Caco-2 (cell line): ENCODE data around the gene AP1S3. TPM values are rescaled to one million over a fixed set of nuclear protein-coding genes. Genes with fewer than 3 reads are reported as not detected.
A peak's percentile ranks its signal among the peaks of the same experiment; 100 is the strongest.

Experiments
- BruUV-seq: library from RNA; stranded (reverse); fragments of 400-500 nt; replicated peaks from 2 replicates; lab custom pipeline; 2021; lab: Mats Ljungman, UMichigan
- CTCF ChIA-PET: fragments of 300-600 bp; sonication (Branson Sonifier 250); formaldehyde crosslinking; loops from one replicate; lab custom pipeline; 2022; ENCODE audit warnings: antibody characterized with exemption; lab: Charles Lee
- POLR2A ChIA-PET: fragments of 300-600 bp; sonication (Branson Sonifier 250); formaldehyde crosslinking; loops from one replicate; lab custom pipeline; 2022; ENCODE audit warnings: antibody characterized with exemption; lab: Charles Lee
- DNase-seq, 2 experiments: peaks; one replicate each; pipeline versions ENCODE4 v3.0.0 to v3.0.0-alpha.2; 2020 to 2022
- H3K27me3 ChIP-seq: replicated peaks from 2 replicates; pipeline ENCODE4 v1.6.0; 2011; ENCODE audit warnings: low read length; ENCODE audit not compliant: control insufficient read depth, insufficient read depth
- H3K36me3 ChIP-seq: 2 replicates; pipeline ENCODE4 v1.5.1; 2011; ENCODE audit warnings: low read length; ENCODE audit not compliant: control insufficient read depth, insufficient read depth
- H3K4me1 ChIP-seq: fragments of 250-450 bp; sonication (Bioruptor Pico); 2 replicates; pipeline ENCODE4 v1.5.1; 2020; ENCODE audit warnings: mild to moderate bottlenecking
- H3K4me3 ChIP-seq: 2 replicates; pipeline ENCODE4 v1.5.1; 2011; ENCODE audit warnings: low read depth, mild to moderate bottlenecking, control low read depth, low read length
- H3K9me3 ChIP-seq: fragments of 250-450 bp; sonication (Bioruptor Pico); 2 replicates; pipeline ENCODE4 v1.5.1; 2020; ENCODE audit warnings: mild to moderate bottlenecking, moderate library complexity
- H3K27ac Mint-ChIP-seq: one replicate; pipeline ENCODE4 v1.8.0; 2022; ENCODE audit warnings: mixed read lengths; ENCODE audit not compliant: unreplicated experiment
- H3K27me3 Mint-ChIP-seq: one replicate; pipeline ENCODE4 v1.8.0; 2022; ENCODE audit warnings: mixed read lengths; ENCODE audit not compliant: insufficient read depth, unreplicated experiment
- H3K36me3 Mint-ChIP-seq: one replicate; pipeline ENCODE4 v1.8.0; 2022; ENCODE audit warnings: mild to moderate bottlenecking, mixed read lengths; ENCODE audit not compliant: insufficient read depth, unreplicated experiment
- H3K4me1 Mint-ChIP-seq: one replicate; pipeline ENCODE4 v1.8.0; 2022; ENCODE audit warnings: low read depth, mixed read lengths; ENCODE audit not compliant: unreplicated experiment
- H3K4me3 Mint-ChIP-seq: one replicate; pipeline ENCODE4 v1.8.0; 2022; ENCODE audit warnings: mild to moderate bottlenecking, moderate library complexity, mixed read lengths; ENCODE audit not compliant: unreplicated experiment
- H3K9me3 Mint-ChIP-seq: one replicate; pipeline ENCODE4 v1.8.0; 2022; ENCODE audit warnings: mixed read lengths; ENCODE audit not compliant: unreplicated experiment
- intact Hi-C: fragments of 100-400 bp; cut with micrococcal nuclease; formaldehyde crosslinking; loops from one replicate; pipeline ENCODE4 v1.10.0; 2022; ENCODE audit not compliant: unreplicated experiment
- total RNA-seq: library from RNA; stranded (reverse); gene quantifications from 2 replicates; pipeline ENCODE4 v1.2.3, GENCODE V29; 2022
- TF ChIP-seq, protein P1 (sequence below), 2 experiments: fragments of 200-600 bp in 1 of 2; IDR thresholded peaks; 1 replicate in 1 of 2; 2 replicates in 1 of 2; pipeline versions ENCODE4 v1.5.1 to v1.8.0; 2011 to 2022; ENCODE audit warnings: antibody characterized with exemption in 1 of 2, control low read depth in 1 of 2, inconsistent platforms in 1 of 2, low read depth in 1 of 2, low read length in 1 of 2, mild to moderate bottlenecking in 1 of 2, moderate library complexity in 1 of 2; ENCODE audit not compliant: insufficient read depth in 1 of 2, severe bottlenecking in 1 of 2, unreplicated experiment in 1 of 2

AP1S3 gene
- total RNA-seq, 1 experiment from 2014 or later = 180 TPM

DNA sequence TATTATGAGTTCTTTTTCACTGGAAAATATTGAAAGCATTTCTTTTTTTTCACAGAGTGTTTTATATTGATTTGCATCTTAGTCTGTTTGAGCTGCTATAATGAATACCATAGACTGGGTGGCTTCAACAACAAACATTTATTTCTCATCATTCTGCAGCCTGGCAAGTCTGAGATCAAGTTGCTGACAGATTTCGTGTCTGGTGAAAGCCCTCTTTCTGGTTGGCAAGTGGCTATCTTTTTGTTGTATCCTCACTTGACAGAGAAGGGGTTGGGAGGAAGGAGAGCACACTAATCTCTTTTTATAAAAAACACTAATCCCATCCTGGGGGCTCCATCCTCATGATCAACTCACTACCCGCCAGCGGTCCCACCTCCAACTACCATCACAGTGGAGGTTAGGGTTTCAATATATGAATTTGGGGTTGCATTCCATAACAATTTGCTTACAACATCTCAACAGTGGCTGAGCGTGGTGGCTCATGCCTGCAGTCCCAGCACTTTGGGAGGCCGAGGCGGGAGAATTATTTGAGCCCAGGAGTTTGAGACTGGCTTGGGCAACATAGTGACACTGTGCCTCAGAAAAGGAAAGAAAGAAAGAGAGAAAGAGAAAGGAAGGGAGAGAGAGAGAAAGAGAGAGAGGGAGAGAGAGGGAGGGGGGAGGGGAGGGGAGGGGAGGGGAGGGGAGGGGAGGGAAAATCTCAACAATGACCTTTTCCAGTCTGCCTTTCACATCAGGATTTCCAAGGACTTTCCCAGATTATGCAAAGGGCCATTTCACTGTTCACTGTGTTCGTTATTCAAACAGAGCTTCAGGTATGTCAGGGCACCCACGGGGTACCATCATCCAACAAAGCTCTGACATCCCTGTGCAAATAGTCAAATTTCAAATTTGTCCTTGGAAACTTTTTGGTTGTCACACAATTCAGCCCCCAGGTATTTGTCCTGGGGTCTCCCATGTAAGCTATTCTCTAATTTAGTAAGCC, 111.1 kb downstream of the AP1S3 start:
- no peaks in the 10 kb centered on the region for H3K9me3 Mint-ChIP-seq
- H3K27ac Mint-ChIP-seq = peak overlapping the region; percentile 3
- DNase-seq = no peak
- no peak overlapping the region for H3K4me3 Mint-ChIP-seq
- TF ChIP-seq, protein P1, sequence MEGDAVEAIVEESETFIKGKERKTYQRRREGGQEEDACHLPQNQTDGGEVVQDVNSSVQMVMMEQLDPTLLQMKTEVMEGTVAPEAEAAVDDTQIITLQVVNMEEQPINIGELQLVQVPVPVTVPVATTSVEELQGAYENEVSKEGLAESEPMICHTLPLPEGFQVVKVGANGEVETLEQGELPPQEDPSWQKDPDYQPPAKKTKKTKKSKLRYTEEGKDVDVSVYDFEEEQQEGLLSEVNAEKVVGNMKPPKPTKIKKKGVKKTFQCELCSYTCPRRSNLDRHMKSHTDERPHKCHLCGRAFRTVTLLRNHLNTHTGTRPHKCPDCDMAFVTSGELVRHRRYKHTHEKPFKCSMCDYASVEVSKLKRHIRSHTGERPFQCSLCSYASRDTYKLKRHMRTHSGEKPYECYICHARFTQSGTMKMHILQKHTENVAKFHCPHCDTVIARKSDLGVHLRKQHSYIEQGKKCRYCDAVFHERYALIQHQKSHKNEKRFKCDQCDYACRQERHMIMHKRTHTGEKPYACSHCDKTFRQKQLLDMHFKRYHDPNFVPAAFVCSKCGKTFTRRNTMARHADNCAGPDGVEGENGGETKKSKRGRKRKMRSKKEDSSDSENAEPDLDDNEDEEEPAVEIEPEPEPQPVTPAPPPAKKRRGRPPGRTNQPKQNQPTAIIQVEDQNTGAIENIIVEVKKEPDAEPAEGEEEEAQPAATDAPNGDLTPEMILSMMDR (IDR thresholded peaks at IDR 0.05; ENCODE audit: insufficient read depth in 1 of 2, low read depth in 1 of 2, low read length in 1 of 2, severe bottlenecking in 1 of 2, unreplicated experiment in 1 of 2) = no peak
- Histone ChIP-seq H3K9me3 (no peaks in the 10 kb centered on the region), H3K27me3 (no peaks in the 10 kb centered on the region), H3K4me3 (no peak overlapping the region), H3K4me1 (peaks cover 32% of the 10 kb centered on the region), H3K36me3 (no peaks in the 10 kb centered on the region)
- ChIA-PET CTCF (interaction anchor here (0.5 to 2.2 kb wide), 4 partner anchors 18 to 478 kb away, joined by 3 to 9 read pairs (median 4); no protein-coding TSS in a partner anchor), POLR2A (no interaction called here)
- H3K27me3 Mint-ChIP-seq = no peaks in the 10 kb centered on the region
- H3K36me3 Mint-ChIP-seq = peaks cover 4% of the 10 kb centered on the region
- TSS peak; percentile 94 for BruUV-seq
- peaks cover 21% of the 10 kb centered on the region for H3K4me1 Mint-ChIP-seq
- intact Hi-C loops = loop anchor here (1.0 kb wide), 2 partner anchors 34 to 51 kb away; no protein-coding TSS in a partner anchor

DNA sequence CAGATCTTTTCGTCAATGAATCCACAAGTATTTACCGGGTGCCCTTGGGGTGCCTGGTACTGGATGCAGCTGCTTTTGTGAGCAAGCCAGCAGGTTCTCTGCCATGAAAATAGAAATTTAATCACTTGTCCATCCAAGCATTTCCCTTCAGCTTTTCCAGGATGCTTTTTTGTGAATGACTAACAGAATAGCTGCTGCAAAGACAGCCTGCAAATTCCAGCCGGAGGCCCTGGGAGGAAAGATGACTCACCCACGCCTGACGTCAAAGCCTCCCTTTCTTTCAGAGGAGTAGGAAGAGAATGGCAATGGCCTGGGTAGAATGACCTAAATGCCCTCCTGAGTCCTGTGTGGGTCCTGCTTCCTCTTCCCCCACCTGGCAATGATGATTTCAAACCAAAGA, 111.9 kb downstream of the AP1S3 start:
- no TSS peak for BruUV-seq
- intact Hi-C loops = loop anchor here (1.0 kb wide), 2 partner anchors 33 to 50 kb away; no protein-coding TSS in a partner anchor
- DNase-seq = peak; percentile 85 to 89
- Mint-ChIP-seq H3K9me3 (no peaks in the 10 kb centered on the region), H3K27ac (peak overlapping the region; percentile 3), H3K27me3 (no peaks in the 10 kb centered on the region), H3K4me3 (no peak overlapping the region), H3K4me1 (peaks cover 21% of the 10 kb centered on the region), H3K36me3 (peaks cover 4% of the 10 kb centered on the region)
- ChIA-PET CTCF (interaction anchor here (0.5 to 2.2 kb wide), 3 partner anchors 74 to 176 kb away, joined by 4 to 9 read pairs (median 4); no protein-coding TSS in a partner anchor), POLR2A (no interaction called here)
- TF ChIP-seq, protein P1 (IDR thresholded peaks at IDR 0.05; ENCODE audit: insufficient read depth in 1 of 2, low read depth in 1 of 2, low read length in 1 of 2, severe bottlenecking in 1 of 2, unreplicated experiment in 1 of 2) = no peak
- H3K9me3 ChIP-seq = no peaks in the 10 kb centered on the region
- no peaks in the 10 kb centered on the region for H3K27me3 ChIP-seq
- H3K4me1 ChIP-seq = peaks cover 32% of the 10 kb centered on the region
- H3K36me3 ChIP-seq = no peaks in the 10 kb centered on the region
- H3K4me3 ChIP-seq = no peak overlapping the region

DNA sequence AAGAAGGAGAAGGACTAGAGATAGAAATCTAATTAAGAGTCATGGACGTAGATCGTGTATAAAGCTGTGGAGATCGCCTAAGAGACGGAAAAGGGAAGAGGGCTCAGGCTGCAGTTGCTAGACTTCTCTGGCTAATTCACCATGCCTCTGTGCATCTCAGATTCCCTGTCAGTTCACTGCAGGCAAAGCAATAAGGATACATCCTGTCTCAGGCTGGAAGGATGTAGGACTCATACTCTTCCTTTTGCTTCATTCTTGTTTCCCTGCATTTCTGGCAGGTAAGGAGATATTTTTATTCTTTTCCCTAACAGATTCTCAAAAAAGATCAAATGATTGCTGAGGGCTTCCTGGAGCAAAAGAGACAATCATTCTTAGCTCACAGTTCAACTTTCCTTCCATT, 112.5 kb downstream of the AP1S3 start:
- Histone ChIP-seq H3K27me3 (no peaks in the 10 kb centered on the region), H3K4me1 (peaks cover 32% of the 10 kb centered on the region), H3K4me3 (no peak overlapping the region), H3K9me3 (no peaks in the 10 kb centered on the region), H3K36me3 (no peaks in the 10 kb centered on the region)
- peaks cover 2% of the 10 kb centered on the region for H3K9me3 Mint-ChIP-seq
- BruUV-seq = no TSS peak
- peaks cover 21% of the 10 kb centered on the region for H3K4me1 Mint-ChIP-seq
- peaks cover 4% of the 10 kb centered on the region for H3K36me3 Mint-ChIP-seq
- TF ChIP-seq, protein P1 (IDR thresholded peaks at IDR 0.05; ENCODE audit: insufficient read depth in 1 of 2, low read depth in 1 of 2, low read length in 1 of 2, severe bottlenecking in 1 of 2, unreplicated experiment in 1 of 2) = no peak
- CTCF ChIA-PET = interaction anchor here (1.2 to 2.2 kb wide), 2 partner anchors 75 to 136 kb away, joined by 4 to 9 read pairs; no protein-coding TSS in a partner anchor
- POLR2A ChIA-PET = no interaction called here
- no peak overlapping the region for H3K4me3 Mint-ChIP-seq
- H3K27me3 Mint-ChIP-seq = no peaks in the 10 kb centered on the region
- no peak for DNase-seq
- intact Hi-C loops = loop anchor here (1.0 kb wide), 2 partner anchors 33 to 50 kb away; no protein-coding TSS in a partner anchor
- H3K27ac Mint-ChIP-seq = peak overlapping the region; percentile 3
